Activated CD4-positive, alpha-beta T cell treated with anti-CD3 and anti-CD28 coated beads, Interleukin-2, amount 10 ng/mL, durations not matched to agents 7 days and 5 days (primary cell): ENCODE results near the gene THAP3. TPM values are rescaled to one million over a fixed set of nuclear protein-coding genes. Genes with fewer than 3 reads are reported as not detected.

Source experiments
- CTCF ChIA-PET: fragments of 350-600 bp; sonication (Branson Sonifier 250); formaldehyde crosslinking; loops from one replicate; lab custom pipeline; 2021; ENCODE audit warnings: antibody characterized with exemption; lab: Charles Lee
- POLR2A ChIA-PET: fragments of 350-600 bp; sonication (Branson Sonifier 250); formaldehyde crosslinking; loops from one replicate; lab custom pipeline; 2021; ENCODE audit warnings: antibody characterized with exemption; lab: Charles Lee
- DNase-seq: peaks from one replicate; pipeline ENCODE4 v3.0.0-alpha.2; 2020
- H3K27ac Mint-ChIP-seq: one replicate; pipeline ENCODE4 v1.8.0; 2021; ENCODE audit warnings: mild to moderate bottlenecking, moderate library complexity, mixed read lengths
- H3K27me3 Mint-ChIP-seq: one replicate; pipeline ENCODE4 v1.8.0; 2021; ENCODE audit warnings: mixed read lengths
- H3K36me3 Mint-ChIP-seq: one replicate; pipeline ENCODE4 v1.8.0; 2021; ENCODE audit warnings: low read depth, mixed read lengths
- H3K4me1 Mint-ChIP-seq: one replicate; pipeline ENCODE4 v1.8.0; 2021; ENCODE audit warnings: mixed read lengths
- H3K4me3 Mint-ChIP-seq: one replicate; pipeline ENCODE4 v1.8.0; 2021; ENCODE audit warnings: mild to moderate bottlenecking, moderate library complexity, mixed read lengths
- H3K9me3 Mint-ChIP-seq: one replicate; pipeline ENCODE4 v1.8.0; 2021; ENCODE audit warnings: mixed read lengths
- total RNA-seq, 2 experiments: library from RNA; stranded (reverse); gene quantifications; one replicate each; pipeline ENCODE4 v1.2.3, GENCODE V29; 2021

The THAP3 gene
- total RNA-seq = 10 to 100 TPM; 18.2 to 19.5 TPM

GRCh38 chr1:6624710-6625583 is at the start of gene THAP3:
Gene THAP3 (plus strand): TSS chr1:6624868. CDS start chr1:6625219, 351 bp downstream.
- Mint-ChIP-seq H3K4me3 (peak within 1 kb of the TSS; percentile 90), H3K4me1 (peaks cover 32% of the 10 kb centered on the region), H3K27ac (peak within 1 kb of the TSS; percentile 87), H3K36me3 (peaks cover 34% of the 10 kb centered on the region), H3K27me3 (no peaks in the 10 kb centered on the region), H3K9me3 (no peaks in the 10 kb centered on the region)
- DNase-seq = peak; percentile 90
- POLR2A ChIA-PET = interaction anchor here (0.6 to 0.7 kb wide), 2 partner anchors 10 to 76 kb away, joined by 4 to 5 read pairs; partner anchors contain the start of gene DNAJC11
- CTCF ChIA-PET = interaction anchor here (1.5 kb wide), 1 partner anchor 11 kb away, joined by 3 read pairs; no protein-coding TSS in a partner anchor

- Mint-ChIP-seq H3K9me3 (no peaks in the 10 kb centered on the region), H3K36me3 (peaks cover 4% of the 10 kb centered on the region), H3K4me3 (no peak overlapping the region), H3K27me3 (no peaks in the 10 kb centered on the region), H3K27ac (no peak overlapping the region), H3K4me1 (peaks cover 37% of the 10 kb centered on the region)
- no peak for DNase-seq
- POLR2A ChIA-PET = no interaction called here
- CTCF ChIA-PET = interaction anchor here (0.6 to 7.3 kb wide), 4 partner anchors 19 to 114 kb away, joined by 3 to 49 read pairs (median 4); partner anchors contain the start of genes NOL9 and TAS1R1
Measured at GRCh38 chr1:6577831-6578525, 46.7 kb upstream of the THAP3 start.

- Mint-ChIP-seq H3K27ac (peak overlapping the region; percentile 98), H3K4me3 (peak overlapping the region; percentile 98), H3K4me1 (peaks cover 37% of the 10 kb centered on the region), H3K9me3 (no peaks in the 10 kb centered on the region), H3K36me3 (peaks cover 4% of the 10 kb centered on the region), H3K27me3 (no peaks in the 10 kb centered on the region)
- ChIA-PET POLR2A (no interaction called here), CTCF (interaction anchor here (0.6 to 7.3 kb wide), 3 partner anchors 25 to 115 kb away, joined by 3 to 49 read pairs (median 3); partner anchors contain the start of genes NOL9 and TAS1R1)
- no peak for DNase-seq
Measured at GRCh38 chr1:6578624-6579373, 45.9 kb upstream of the THAP3 start.

- peaks cover 37% of the 10 kb centered on the region for H3K4me1 Mint-ChIP-seq
- no peaks in the 10 kb centered on the region for H3K9me3 Mint-ChIP-seq
- POLR2A ChIA-PET = no interaction called here
- DNase-seq = peak; percentile 98
- H3K27ac Mint-ChIP-seq = peak within 1 kb of the TSS; percentile 98
- no peaks in the 10 kb centered on the region for H3K27me3 Mint-ChIP-seq
- H3K36me3 Mint-ChIP-seq = peaks cover 4% of the 10 kb centered on the region
- CTCF ChIA-PET = interaction anchor here (1.2 to 7.3 kb wide), 6 partner anchors 8 to 40 kb away, joined by 3 to 49 read pairs (median 4); partner anchors contain the start of genes NOL9 and TAS1R1
- peak within 1 kb of the TSS; percentile 98 for H3K4me3 Mint-ChIP-seq
Measured at GRCh38 chr1:6579374-6580118, 45.1 kb upstream of the THAP3 start, which contains the start of gene ZBTB48. Gene ZBTB48 (plus strand): TSS chr1:6579994. CDS start chr1:6580610, 616 bp downstream.

GRCh38 chr1:6580119-6580592 is 44.5 kb upstream of the THAP3 start:
- Mint-ChIP-seq H3K36me3 (peaks cover 4% of the 10 kb centered on the region), H3K9me3 (no peaks in the 10 kb centered on the region), H3K27ac (peak overlapping the region; percentile 98), H3K4me1 (peaks cover 40% of the 10 kb centered on the region), H3K4me3 (peak overlapping the region; percentile 98), H3K27me3 (no peaks in the 10 kb centered on the region)
- DNase-seq = peak; percentile 22
- ChIA-PET POLR2A (no interaction called here), CTCF (interaction anchor here (1.0 to 7.3 kb wide), 9 partner anchors 9 to 40 kb away, joined by 3 to 49 read pairs (median 4); partner anchors contain the start of genes NOL9 and TAS1R1)

- no peaks in the 10 kb centered on the region for H3K27me3 Mint-ChIP-seq
- peaks cover 41% of the 10 kb centered on the region for H3K4me1 Mint-ChIP-seq
- CTCF ChIA-PET = interaction anchor here (1.0 to 7.3 kb wide), 10 partner anchors 8 to 39 kb away, joined by 3 to 49 read pairs (median 4); partner anchors contain the start of genes NOL9 and TAS1R1
- POLR2A ChIA-PET = interaction anchor here (0.6 to 0.7 kb wide), 2 partner anchors 27 to 53 kb away, joined by 3 to 6 read pairs; partner anchors contain the start of gene NOL9
- peak overlapping the region; percentile 98 for H3K4me3 Mint-ChIP-seq
- no peaks in the 10 kb centered on the region for H3K9me3 Mint-ChIP-seq
- DNase-seq = no peak
- H3K36me3 Mint-ChIP-seq = peaks cover 4% of the 10 kb centered on the region
- H3K27ac Mint-ChIP-seq = peak overlapping the region; percentile 98
Measured at GRCh38 chr1:6580593-6581409, 43.9 kb upstream of the THAP3 start.

- Mint-ChIP-seq H3K27me3 (no peaks in the 10 kb centered on the region), H3K36me3 (peaks cover 4% of the 10 kb centered on the region), H3K27ac (peak overlapping the region; percentile 98), H3K4me1 (peaks cover 41% of the 10 kb centered on the region), H3K4me3 (peak overlapping the region; percentile 38), H3K9me3 (no peaks in the 10 kb centered on the region)
- no peak for DNase-seq
- CTCF ChIA-PET = interaction anchor here (1.2 to 7.3 kb wide), 3 partner anchors 11 to 34 kb away, joined by 4 to 49 read pairs (median 5); partner anchors contain the start of genes NOL9 and TAS1R1
- POLR2A ChIA-PET = interaction anchor here (0.6 to 0.7 kb wide), 2 partner anchors 28 to 54 kb away, joined by 3 to 6 read pairs; partner anchors contain the start of gene NOL9
Measured at GRCh38 chr1:6581561-6582305, 42.9 kb upstream of the THAP3 start.

- ChIA-PET POLR2A (no interaction called here), CTCF (no interaction called here)
- no peak for DNase-seq
- Mint-ChIP-seq H3K4me3 (no peak overlapping the region), H3K27ac (no peak overlapping the region), H3K27me3 (no peaks in the 10 kb centered on the region), H3K36me3 (peaks cover 4% of the 10 kb centered on the region), H3K4me1 (peaks cover 42% of the 10 kb centered on the region), H3K9me3 (no peaks in the 10 kb centered on the region)
Measured at GRCh38 chr1:6582370-6582769, 42.3 kb upstream of the THAP3 start.

- no peak for DNase-seq
- ChIA-PET CTCF (interaction anchor here (1.4 kb wide), 1 partner anchor 205 kb away, joined by 4 read pairs; no protein-coding TSS in a partner anchor), POLR2A (interaction anchor here (0.6 kb wide), 1 partner anchor 13 kb away, joined by 3 read pairs; no protein-coding TSS in a partner anchor)
- Mint-ChIP-seq H3K4me3 (no peak overlapping the region), H3K27me3 (no peaks in the 10 kb centered on the region), H3K4me1 (peaks cover 40% of the 10 kb centered on the region), H3K9me3 (no peaks in the 10 kb centered on the region), H3K27ac (no peak overlapping the region), H3K36me3 (peaks cover 9% of the 10 kb centered on the region)
Measured at GRCh38 chr1:6584126-6585080, 40.3 kb upstream of the THAP3 start.
